ENCODE data around the gene MCM3. TPM values are rescaled to one million over a fixed set of nuclear protein-coding genes. Genes with fewer than 3 reads are reported as not detected.

The MCM3 gene
- total RNA-seq, 1 experiment from 2014 or later = 276 TPM

DNA sequence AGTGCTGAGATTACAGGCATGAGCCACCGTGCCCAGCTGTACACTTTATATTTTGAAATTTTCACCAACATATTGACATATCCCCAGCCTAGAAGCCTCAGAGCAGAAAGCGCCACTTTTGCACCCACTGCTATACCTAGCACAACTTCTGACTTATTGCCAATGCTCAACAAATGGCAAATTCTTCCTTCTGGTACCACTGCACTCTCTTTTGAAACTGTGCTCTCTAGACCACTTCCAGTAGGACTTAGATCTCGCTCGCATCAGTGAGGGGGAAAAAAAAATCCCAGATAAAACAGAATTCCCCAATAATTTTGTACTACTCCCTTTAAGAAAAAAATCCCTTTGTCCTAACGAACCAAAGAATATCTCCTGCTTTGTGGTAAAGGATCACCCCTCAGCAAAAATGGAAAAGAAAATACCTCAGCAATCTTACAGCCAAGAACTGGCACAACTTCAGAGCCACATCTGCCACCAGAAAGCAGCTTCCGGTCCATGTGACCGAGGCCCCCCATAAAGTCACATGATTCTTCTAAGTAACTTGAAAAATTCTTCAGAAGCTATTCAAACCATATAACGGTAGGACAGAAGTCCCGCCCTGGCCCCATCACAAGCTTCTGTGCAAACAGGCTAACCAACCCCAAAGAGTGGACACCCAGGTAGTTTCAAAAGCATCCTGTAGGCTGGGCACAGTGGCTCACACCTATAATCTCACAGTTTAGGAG is 21.8 kb downstream of the MCM3 start (continued):
- TF ChIP-seq CREB1 (CRISPR knock-in tag; IDR thresholded peaks at IDR 0.05) (no peak), PRRX2 (CRISPR knock-in tag; IDR thresholded peaks at IDR 0.05) (no peak), ELF4 (CRISPR knock-in tag; IDR thresholded peaks at IDR 0.05; ENCODE audit: low read depth) (no peak), OVOL2 (CRISPR knock-in tag; IDR thresholded peaks at IDR 0.05; ENCODE audit: borderline replicate concordance) (no peak), ZBTB21 (CRISPR knock-in tag; IDR thresholded peaks at IDR 0.05; ENCODE audit: borderline replicate concordance) (no peak), SOX15 (CRISPR knock-in tag; IDR thresholded peaks at IDR 0.05) (no peak)
- TF ChIP-seq, protein P1, sequence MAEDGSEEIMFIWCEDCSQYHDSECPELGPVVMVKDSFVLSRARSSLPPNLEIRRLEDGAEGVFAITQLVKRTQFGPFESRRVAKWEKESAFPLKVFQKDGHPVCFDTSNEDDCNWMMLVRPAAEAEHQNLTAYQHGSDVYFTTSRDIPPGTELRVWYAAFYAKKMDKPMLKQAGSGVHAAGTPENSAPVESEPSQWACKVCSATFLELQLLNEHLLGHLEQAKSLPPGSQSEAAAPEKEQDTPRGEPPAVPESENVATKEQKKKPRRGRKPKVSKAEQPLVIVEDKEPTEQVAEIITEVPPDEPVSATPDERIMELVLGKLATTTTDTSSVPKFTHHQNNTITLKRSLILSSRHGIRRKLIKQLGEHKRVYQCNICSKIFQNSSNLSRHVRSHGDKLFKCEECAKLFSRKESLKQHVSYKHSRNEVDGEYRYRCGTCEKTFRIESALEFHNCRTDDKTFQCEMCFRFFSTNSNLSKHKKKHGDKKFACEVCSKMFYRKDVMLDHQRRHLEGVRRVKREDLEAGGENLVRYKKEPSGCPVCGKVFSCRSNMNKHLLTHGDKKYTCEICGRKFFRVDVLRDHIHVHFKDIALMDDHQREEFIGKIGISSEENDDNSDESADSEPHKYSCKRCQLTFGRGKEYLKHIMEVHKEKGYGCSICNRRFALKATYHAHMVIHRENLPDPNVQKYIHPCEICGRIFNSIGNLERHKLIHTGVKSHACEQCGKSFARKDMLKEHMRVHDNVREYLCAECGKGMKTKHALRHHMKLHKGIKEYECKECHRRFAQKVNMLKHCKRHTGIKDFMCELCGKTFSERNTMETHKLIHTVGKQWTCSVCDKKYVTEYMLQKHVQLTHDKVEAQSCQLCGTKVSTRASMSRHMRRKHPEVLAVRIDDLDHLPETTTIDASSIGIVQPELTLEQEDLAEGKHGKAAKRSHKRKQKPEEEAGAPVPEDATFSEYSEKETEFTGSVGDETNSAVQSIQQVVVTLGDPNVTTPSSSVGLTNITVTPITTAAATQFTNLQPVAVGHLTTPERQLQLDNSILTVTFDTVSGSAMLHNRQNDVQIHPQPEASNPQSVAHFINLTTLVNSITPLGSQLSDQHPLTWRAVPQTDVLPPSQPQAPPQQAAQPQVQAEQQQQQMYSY (CRISPR knock-in tag; IDR thresholded peaks at IDR 0.05) = no peak
- TF ChIP-seq, protein P2, sequence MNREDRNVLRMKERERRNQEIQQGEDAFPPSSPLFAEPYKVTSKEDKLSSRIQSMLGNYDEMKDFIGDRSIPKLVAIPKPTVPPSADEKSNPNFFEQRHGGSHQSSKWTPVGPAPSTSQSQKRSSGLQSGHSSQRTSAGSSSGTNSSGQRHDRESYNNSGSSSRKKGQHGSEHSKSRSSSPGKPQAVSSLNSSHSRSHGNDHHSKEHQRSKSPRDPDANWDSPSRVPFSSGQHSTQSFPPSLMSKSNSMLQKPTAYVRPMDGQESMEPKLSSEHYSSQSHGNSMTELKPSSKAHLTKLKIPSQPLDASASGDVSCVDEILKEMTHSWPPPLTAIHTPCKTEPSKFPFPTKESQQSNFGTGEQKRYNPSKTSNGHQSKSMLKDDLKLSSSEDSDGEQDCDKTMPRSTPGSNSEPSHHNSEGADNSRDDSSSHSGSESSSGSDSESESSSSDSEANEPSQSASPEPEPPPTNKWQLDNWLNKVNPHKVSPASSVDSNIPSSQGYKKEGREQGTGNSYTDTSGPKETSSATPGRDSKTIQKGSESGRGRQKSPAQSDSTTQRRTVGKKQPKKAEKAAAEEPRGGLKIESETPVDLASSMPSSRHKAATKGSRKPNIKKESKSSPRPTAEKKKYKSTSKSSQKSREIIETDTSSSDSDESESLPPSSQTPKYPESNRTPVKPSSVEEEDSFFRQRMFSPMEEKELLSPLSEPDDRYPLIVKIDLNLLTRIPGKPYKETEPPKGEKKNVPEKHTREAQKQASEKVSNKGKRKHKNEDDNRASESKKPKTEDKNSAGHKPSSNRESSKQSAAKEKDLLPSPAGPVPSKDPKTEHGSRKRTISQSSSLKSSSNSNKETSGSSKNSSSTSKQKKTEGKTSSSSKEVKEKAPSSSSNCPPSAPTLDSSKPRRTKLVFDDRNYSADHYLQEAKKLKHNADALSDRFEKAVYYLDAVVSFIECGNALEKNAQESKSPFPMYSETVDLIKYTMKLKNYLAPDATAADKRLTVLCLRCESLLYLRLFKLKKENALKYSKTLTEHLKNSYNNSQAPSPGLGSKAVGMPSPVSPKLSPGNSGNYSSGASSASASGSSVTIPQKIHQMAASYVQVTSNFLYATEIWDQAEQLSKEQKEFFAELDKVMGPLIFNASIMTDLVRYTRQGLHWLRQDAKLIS (CRISPR knock-in tag; IDR thresholded peaks at IDR 0.05; ENCODE audit: borderline replicate concordance) = no peak
- TF ChIP-seq, protein P3, sequence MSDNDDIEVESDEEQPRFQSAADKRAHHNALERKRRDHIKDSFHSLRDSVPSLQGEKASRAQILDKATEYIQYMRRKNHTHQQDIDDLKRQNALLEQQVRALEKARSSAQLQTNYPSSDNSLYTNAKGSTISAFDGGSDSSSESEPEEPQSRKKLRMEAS (CRISPR knock-in tag; IDR thresholded peaks at IDR 0.05) = no peak

DNA sequence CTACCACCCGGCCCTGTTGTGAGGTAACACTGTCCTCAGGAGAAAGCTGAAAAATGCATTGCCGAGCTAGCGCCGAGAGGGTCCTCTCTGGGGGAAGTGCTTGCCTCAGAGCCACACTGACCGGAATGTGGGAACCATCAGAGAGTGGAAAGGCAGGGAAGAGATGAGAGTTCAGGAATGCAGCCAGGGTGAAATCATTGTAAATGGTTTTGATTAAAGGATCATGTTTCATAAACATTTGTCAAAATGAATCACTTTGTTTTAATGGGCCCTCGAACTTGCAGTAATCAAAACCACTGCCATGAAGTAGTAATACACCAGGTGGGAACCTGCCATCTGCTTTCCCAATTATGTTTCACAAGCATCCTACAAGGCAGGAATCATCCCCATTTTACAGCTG is 23.3 kb downstream of the MCM3 start:
- DNase-seq (ENCODE audit: low spot score) = no peak
- Mint-ChIP-seq H3K27me3 (ENCODE audit: low read depth) (no peaks in the 10 kb centered on the region), H3K4me1 (no peaks in the 10 kb centered on the region), H3K9me3 (peaks cover 4% of the 10 kb centered on the region; the same call in 1 of the 2 replicates), H3K27ac (peak overlapping the region; percentile 49; the same call in 1 of the 2 replicates), H3K4me3 (no peak overlapping the region), H3K36me3 (peaks cover 58% of the 10 kb centered on the region)
- POLR2A ChIA-PET = interaction anchor here (0.6 kb wide), 1 partner anchor 117 kb away, joined by 5 read pairs; no protein-coding TSS in a partner anchor
- no peak for TF ChIP-seq ZNF423 (CRISPR knock-in tag; IDR thresholded peaks at IDR 0.05)
- TF ChIP-seq MYBL2 (CRISPR knock-in tag; IDR thresholded peaks at IDR 0.05) = no peak
- no peak for TF ChIP-seq CBFB (CRISPR knock-in tag; IDR thresholded peaks at IDR 0.05; ENCODE audit: low read depth)
- TF ChIP-seq, protein P4, sequence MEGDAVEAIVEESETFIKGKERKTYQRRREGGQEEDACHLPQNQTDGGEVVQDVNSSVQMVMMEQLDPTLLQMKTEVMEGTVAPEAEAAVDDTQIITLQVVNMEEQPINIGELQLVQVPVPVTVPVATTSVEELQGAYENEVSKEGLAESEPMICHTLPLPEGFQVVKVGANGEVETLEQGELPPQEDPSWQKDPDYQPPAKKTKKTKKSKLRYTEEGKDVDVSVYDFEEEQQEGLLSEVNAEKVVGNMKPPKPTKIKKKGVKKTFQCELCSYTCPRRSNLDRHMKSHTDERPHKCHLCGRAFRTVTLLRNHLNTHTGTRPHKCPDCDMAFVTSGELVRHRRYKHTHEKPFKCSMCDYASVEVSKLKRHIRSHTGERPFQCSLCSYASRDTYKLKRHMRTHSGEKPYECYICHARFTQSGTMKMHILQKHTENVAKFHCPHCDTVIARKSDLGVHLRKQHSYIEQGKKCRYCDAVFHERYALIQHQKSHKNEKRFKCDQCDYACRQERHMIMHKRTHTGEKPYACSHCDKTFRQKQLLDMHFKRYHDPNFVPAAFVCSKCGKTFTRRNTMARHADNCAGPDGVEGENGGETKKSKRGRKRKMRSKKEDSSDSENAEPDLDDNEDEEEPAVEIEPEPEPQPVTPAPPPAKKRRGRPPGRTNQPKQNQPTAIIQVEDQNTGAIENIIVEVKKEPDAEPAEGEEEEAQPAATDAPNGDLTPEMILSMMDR (IDR thresholded peaks at IDR 0.05) = no peak
- TF ChIP-seq SP1 (CRISPR knock-in tag; conservative IDR thresholded peaks at IDR 0.05) = no peak
- TF ChIP-seq NFE2L1 (CRISPR knock-in tag; IDR thresholded peaks at IDR 0.05) = no peak
- TF ChIP-seq ETV6 (CRISPR knock-in tag; IDR thresholded peaks at IDR 0.05) = no peak
- no peak for TF ChIP-seq CREB1 (CRISPR knock-in tag; IDR thresholded peaks at IDR 0.05)
- TF ChIP-seq NR3C1 (CRISPR knock-in tag; conservative IDR thresholded peaks at IDR 0.05; ENCODE audit: low read depth) = no peak
- ATAC-seq = no peak
- CTCF ChIA-PET = interaction anchor here (1.3 to 1.8 kb wide), 3 partner anchors 25 to 211 kb away, joined by 4 to 6 read pairs (median 4); no protein-coding TSS in a partner anchor

Measured in WTC11 (cell line).